GM19328 (cell line): ENCODE results near the gene PDPR.
"Not testable (repeated sequence)": the region's sequence is repeated elsewhere in the genome, so short reads cannot be mapped to it uniquely, and the experiment has no call there.

Experiments used
- ATAC-seq: cut with Tn5 transposase; IDR thresholded peaks from one replicate; pipeline ENCODE4 v1.9.1; 2021; ENCODE audit warnings: mild to moderate bottlenecking, moderate library complexity; ENCODE audit not compliant: unreplicated experiment

Gene PDPR

DNA sequence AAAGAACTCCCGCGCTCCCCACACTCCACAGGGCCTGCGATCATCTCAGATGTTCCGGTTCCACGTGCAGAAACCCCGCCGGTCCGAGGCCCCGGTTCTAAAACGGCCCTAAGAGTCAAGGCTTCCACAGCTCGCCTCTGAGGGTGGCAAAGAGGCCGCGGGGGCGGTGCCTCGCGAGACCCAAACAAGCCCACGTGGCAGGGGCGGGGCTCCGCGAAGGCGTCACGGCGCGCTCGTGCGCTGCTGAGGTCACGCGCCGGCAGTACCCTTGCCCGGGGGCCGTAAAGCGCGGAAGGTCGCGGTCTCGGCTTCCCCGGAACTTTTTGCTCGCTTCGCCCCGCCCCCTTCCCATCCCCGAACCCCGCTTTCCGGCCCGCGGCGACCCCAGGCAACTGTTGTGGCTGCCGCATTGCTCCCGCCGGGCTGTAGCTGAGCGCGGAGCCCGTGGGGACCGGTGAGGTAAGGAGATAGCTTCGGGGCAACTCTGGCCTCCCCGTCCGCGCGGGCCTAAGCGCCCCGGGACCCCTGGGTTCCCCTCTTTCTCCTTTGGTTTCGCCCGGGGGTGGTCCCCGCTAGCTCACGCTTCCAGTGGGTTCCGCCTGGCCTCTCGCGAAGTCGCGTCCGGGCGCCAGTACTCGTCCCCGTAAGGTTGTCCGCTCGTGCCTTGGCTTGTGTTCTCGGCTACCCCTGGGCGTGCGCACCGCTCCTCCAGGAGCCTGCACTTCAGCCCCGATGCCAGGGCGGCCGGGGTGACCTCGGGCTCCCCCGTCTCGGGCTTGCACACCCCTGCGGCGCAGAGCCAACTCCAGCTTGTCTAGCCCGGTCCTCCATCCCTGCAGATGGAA is at the start of gene PDPR:
TSS of gene PDPR (plus strand) at position 351 of the 845 bp plus-strand sequence. CDS start 6,161 bp downstream, outside the sequence.
- ATAC-seq = peak; percentile 95

DNA sequence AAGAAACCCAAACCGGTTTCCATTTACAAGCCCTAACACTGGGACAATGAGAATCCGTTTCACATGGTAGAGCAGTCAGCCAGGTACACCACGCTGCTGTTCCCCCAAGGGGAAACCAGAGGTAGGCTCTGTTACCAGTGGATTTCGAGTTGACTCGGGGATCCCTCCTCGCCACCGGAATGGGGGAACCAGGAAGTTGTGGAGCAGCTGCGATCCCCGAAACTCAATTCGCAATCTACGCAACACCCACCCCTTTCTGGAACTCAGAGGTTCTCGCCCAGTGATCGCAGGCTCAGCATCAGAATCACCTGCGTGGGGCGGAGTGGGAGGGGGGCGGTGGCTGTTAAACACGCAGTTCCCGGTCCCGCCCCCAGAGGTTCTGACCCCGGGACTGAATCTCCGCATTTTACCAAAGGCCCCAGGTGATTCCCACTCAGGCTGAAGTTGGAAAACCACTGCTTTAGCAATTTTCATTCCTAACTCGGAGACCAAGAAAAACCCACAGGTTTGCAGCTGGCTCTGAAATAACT is 49.2 kb upstream of the PDPR start:
- peak; percentile 12 for ATAC-seq

DNA sequence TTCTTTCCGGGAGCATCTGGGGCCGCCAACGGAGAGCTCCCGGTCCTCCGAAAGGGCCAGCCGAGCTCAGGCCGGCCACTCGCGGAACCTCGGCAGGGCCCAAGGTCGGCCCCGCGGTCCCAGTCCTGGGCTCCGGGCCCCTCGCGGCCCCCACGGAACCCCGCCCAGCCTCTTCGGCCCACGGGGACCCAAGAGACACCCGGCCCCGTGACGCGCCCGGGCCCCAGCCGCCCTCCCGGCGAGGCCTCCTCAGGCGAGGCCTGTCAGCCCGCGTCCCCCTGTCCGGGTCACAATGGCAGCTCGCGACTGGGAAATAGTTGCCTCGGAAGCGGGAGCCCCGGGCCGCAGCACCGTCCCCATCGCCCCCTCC is 48.8 kb upstream of the PDPR start:
- ATAC-seq = peak; percentile 28

GRCh38 chr16:70065746-70066658 is 48.1 kb upstream of the PDPR start:
- peak; percentile 90 for ATAC-seq

DNA sequence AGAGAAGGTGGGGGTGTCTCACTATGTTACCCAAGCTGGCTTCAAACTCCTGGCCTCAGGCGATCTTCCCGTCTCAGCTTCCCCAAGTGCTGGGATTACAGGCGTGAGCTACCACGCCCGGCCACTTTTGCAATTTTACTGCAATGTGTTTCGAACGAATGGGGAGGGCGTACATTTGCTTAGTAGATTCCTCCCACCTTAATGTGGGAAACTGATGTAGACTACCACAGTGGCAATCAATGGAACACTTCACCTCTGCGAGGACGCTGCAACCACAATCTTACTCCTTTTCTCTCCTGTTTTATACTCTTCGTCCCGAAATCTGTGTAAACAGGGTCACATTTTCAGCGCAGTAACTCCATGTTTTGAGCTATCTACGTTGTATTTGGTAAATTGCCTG is 47.4 kb upstream of the PDPR start:
- not testable (repeated sequence) for ATAC-seq

GRCh38 chr16:70079081-70079480 is 35.1 kb upstream of the PDPR start:
- ATAC-seq = not testable (repeated sequence)

- ATAC-seq = not testable (repeated sequence)
These were observed 32.9 kb upstream of the PDPR start for GRCh38 chr16:70081219-70081618.

- ATAC-seq = not testable (repeated sequence)
These were observed 30.2 kb upstream of the PDPR start for GRCh38 chr16:70083931-70084330.

DNA sequence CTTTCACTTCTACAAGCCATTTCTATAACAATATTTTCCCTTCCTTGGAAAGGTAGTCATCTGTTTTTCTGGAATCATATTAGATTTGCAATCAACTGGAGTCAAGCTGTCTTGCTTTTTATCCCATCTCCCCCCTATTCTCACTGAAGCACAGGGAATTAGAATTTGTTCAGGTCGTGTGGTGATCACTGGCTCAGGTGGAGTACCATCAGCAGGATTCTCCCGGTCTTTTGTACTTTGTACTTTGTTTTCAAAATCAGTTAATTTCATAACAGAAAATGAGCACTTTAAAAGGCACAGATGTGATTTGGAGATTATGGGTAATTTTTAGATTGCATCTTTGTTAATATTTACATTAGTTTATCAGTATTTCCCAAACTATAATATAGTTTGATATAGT is 26.0 kb upstream of the PDPR start:
- not testable (repeated sequence) for ATAC-seq

GRCh38 chr16:70088877-70089276 is 25.3 kb upstream of the PDPR start:
- ATAC-seq = not testable (repeated sequence)

- not testable (repeated sequence) for ATAC-seq
These were observed 24.8 kb upstream of the PDPR start for GRCh38 chr16:70089289-70089688.

DNA sequence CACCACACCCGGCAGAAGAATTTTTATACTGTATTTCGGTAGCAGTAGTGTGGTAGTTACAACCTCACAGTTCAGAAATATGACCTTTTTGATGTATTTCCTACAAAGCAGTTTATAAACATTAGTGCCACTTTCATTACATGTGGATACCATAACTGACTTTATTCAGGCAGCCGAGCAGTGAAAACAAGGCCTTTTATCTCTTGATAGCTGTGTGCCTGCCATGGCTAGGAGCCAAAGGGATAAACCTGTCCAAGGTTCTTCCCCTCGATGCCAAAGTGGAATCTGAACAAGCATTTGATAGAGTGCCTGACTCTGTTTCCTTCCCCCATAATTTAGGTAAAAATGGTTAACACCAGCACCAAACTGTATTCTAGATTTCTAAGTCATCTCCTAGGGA is 23.0 kb upstream of the PDPR start:
- not testable (repeated sequence) for ATAC-seq

DNA sequence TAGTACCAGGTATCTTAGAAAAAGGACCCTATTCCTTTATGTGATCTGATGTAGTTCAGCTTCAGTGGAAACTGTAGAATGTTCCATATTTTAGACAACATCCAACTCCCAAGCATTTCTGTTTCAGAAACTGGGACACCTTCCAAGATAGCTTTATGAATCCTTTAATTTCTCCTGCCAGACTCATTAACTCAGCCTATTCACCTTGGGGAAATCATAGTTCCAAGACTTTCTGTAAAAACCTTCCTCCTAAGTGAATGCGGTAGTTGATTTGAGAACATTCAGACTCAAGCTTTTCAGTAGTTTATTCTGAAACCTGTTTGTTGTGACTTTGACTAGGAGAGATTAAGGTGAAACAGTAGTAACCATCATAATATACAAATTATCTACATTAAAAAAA is 20.0 kb upstream of the PDPR start:
- ATAC-seq = not testable (repeated sequence)

DNA sequence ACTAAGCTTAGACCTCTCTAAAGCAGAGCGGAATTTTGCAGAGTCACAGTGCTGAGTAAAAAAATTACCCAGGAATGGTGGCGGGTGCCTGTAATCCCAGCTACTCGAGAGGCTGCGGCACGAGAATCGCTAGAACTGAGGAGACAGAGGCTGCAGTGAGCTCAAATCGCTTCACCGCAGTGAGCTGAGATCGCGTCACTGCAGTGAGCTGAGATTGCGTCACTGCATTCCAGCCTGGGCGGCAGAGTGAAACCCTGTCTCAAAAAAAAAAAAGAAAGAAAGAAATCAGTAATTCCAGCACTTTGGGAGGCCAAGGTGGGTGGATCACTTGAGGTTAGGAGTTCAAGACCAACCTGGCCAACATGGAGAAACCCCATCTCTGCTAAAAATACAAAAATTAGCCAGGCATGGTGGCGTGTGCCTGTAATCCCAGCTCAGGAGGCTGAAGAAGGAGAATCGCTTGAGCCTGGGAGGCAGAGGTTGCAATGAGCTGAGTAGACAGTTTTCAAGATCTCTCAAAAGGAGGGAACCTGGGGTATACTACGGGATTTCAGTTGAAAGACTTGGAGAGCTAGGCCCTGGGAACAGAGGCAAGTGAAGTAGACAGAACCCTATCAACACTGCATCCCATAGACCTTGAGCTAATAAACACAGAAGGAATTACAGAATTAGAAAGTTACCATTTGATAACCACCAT is 4.4 kb upstream of the PDPR start:
- not testable (repeated sequence) for ATAC-seq

- not testable (repeated sequence) for ATAC-seq
These were observed 2.0 kb upstream of the PDPR start for GRCh38 chr16:70112162-70112561.

- not testable (repeated sequence) for ATAC-seq
These were observed 542 bp upstream of the PDPR start for GRCh38 chr16:70113599-70113981.

GRCh38 chr16:70118354-70118753 is 4.2 kb downstream of the PDPR start:
- not testable (repeated sequence) for ATAC-seq

- ATAC-seq = not testable (repeated sequence)
These were observed 4.6 kb downstream of the PDPR start for GRCh38 chr16:70118776-70119175.

- not testable (repeated sequence) for ATAC-seq
These were observed 6.3 kb downstream of the PDPR start for GRCh38 chr16:70120398-70120797.

GRCh38 chr16:70123822-70124221 is 9.7 kb downstream of the PDPR start:
- ATAC-seq = not testable (repeated sequence)

- not testable (repeated sequence) for ATAC-seq
These were observed 12.1 kb downstream of the PDPR start for GRCh38 chr16:70126226-70126625.
